Activated CD4-positive, alpha-beta T cell treated with anti-CD3 and anti-CD28 coated beads, Interleukin-2, Interleukin-4, amounts not matched to agents 100 ng/mL and 50 ng/mL, durations not matched to agents 16 hours and 8 hours (primary cell): ENCODE data around the gene DNAJC22.

Source experiments
- DNase-seq: peaks from one replicate; pipeline ENCODE4 v3.0.0-alpha.2; 2020; ENCODE audit warnings: low spot score

DNAJC22 gene

GRCh38 chr12:49345051-49345824, 1.4 kb upstream of the DNAJC22 start:
- DNase-seq: no peak

GRCh38 chr12:49345825-49346658, 646 bp upstream of the DNAJC22 start:
- DNase-seq: no peak

- DNase-seq: peak; percentile 73
Measured at GRCh38 chr12:49347311-49348193, 864 bp downstream of the DNAJC22 start.

- DNase-seq: no peak
Measured at GRCh38 chr12:49348781-49349180, 2.1 kb downstream of the DNAJC22 start.

- no peak for DNase-seq
Measured at GRCh38 chr12:49349266-49349665, 2.6 kb downstream of the DNAJC22 start.

- DNase-seq: no peak
Measured at GRCh38 chr12:49352351-49352750, 5.7 kb downstream of the DNAJC22 start.

GRCh38 chr12:49355913-49356312, 9.2 kb downstream of the DNAJC22 start:
- DNase-seq: no peak

- no peak for DNase-seq
Measured at GRCh38 chr12:49357103-49357678, 10.5 kb downstream of the DNAJC22 start.

- DNase-seq: peak; percentile 70
Measured at GRCh38 chr12:49358483-49359141, 11.9 kb downstream of the DNAJC22 start.

GRCh38 chr12:49359671-49360070, 13.0 kb downstream of the DNAJC22 start:
- DNase-seq: no peak

GRCh38 chr12:49362077-49362476, 15.4 kb downstream of the DNAJC22 start:
- DNase-seq: no peak

- DNase-seq: no peak
Measured at GRCh38 chr12:49364989-49365388, 18.3 kb downstream of the DNAJC22 start.

GRCh38 chr12:49365542-49365941, 18.9 kb downstream of the DNAJC22 start:
- DNase-seq: no peak

- DNase-seq: no peak
Measured at GRCh38 chr12:49366096-49366651, 19.5 kb downstream of the DNAJC22 start.

GRCh38 chr12:49366652-49367380, 20.1 kb downstream of the DNAJC22 start:
- peak; percentile 95 for DNase-seq

GRCh38 chr12:49367381-49368239, 20.9 kb downstream of the DNAJC22 start, which contains the start of gene SPATS2:
TSS of gene SPATS2 (plus strand) at chr12:49367462. CDS start at chr12:49461013, 93,551 bp downstream.
- no peak for DNase-seq

GRCh38 chr12:49368240-49368600, 21.5 kb downstream of the DNAJC22 start:
- DNase-seq: no peak

GRCh38 chr12:49369411-49370145, 22.9 kb downstream of the DNAJC22 start:
- DNase-seq: no peak

- DNase-seq: no peak
Measured at GRCh38 chr12:49370539-49370938, 23.9 kb downstream of the DNAJC22 start.
